Activated T-helper 17 cell treated with anti-CD3 and anti-CD28 coated beads, Interleukin-2, amount 50 U/mL, for 72 hours (primary cell): ENCODE results near the gene TFF2. TPM values are rescaled to one million over a fixed set of nuclear protein-coding genes. Genes with fewer than 3 reads are reported as not detected.

Experiments used
- ATAC-seq: fragments of 150-1000 bp; cut with Tn5 transposase; replicated peaks from 2 replicates; pipeline ENCODE4 v1.10.0; 2021; ENCODE audit warnings: mild to moderate bottlenecking, moderate library complexity
- H3K27ac Mint-ChIP-seq: one replicate; pipeline ENCODE4 v1.8.0; 2022; ENCODE audit warnings: mixed read lengths
- H3K27me3 Mint-ChIP-seq: one replicate; pipeline ENCODE4 v1.8.0; 2022; ENCODE audit warnings: mixed read lengths
- H3K36me3 Mint-ChIP-seq: one replicate; pipeline ENCODE4 v1.8.0; 2022; ENCODE audit warnings: low read depth, mild to moderate bottlenecking, mixed read lengths
- H3K4me1 Mint-ChIP-seq: one replicate; pipeline ENCODE4 v1.8.0; 2022; ENCODE audit warnings: mixed read lengths
- H3K4me3 Mint-ChIP-seq: one replicate; pipeline ENCODE4 v1.8.0; 2022; ENCODE audit warnings: mild to moderate bottlenecking, mixed read lengths
- H3K9me3 Mint-ChIP-seq: one replicate; pipeline ENCODE4 v1.8.0; 2022; ENCODE audit warnings: mixed read lengths
- total RNA-seq, 2 donors: library from RNA; stranded (reverse); gene quantifications; one replicate each; pipeline ENCODE4 v1.2.3, GENCODE V29; 2022

Gene TFF2
- total RNA-seq, 2 donors from 2014 or later: not detected

DNA sequence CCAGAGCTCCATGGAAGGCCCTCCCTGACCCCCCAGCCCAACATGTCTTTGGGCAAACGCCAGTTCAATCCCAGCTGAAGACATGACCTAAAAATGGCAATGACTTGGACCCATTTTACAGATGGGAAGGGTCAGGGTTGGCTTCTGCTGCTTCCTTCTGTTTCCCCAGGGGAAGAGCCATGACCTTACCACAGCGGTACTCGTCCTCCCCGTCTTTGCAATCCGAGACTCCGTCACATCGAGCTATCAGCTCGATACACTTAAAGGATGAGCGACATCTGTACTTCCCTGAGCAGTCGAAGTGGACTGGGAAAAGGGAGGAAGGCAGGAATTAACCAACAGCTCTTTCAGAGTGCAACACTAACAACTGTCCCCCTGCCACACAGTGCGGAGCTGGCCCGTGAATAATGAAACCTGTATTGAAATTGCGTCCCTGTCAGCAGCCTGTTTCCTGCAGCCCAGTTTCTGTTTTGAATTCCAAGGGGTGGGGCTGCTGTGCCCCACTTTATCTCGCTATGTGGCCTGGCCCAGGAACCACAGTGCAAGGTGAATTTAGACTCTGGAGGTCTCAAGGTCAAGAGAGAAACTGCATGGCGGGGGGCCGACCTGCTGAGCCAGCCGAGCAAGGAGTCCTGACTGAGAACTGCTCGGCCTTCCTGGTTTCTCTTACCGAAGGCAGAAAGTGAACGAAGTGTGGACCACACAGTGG, 38.1 kb upstream of the TFF2 start:
- Mint-ChIP-seq H3K27ac (peak overlapping the region; percentile 62), H3K36me3 (peaks cover 74% of the 10 kb centered on the region), H3K27me3 (no peaks in the 10 kb centered on the region), H3K4me1 (peaks cover 40% of the 10 kb centered on the region), H3K4me3 (peak overlapping the region; percentile 71), H3K9me3 (no peaks in the 10 kb centered on the region)
- peak; percentile 62 for ATAC-seq

GRCh38 chr21:42387843-42388340, 37.1 kb upstream of the TFF2 start:
- Mint-ChIP-seq H3K9me3 (no peaks in the 10 kb centered on the region), H3K4me3 (peak overlapping the region; percentile 71), H3K27ac (no peak overlapping the region), H3K4me1 (peaks cover 35% of the 10 kb centered on the region), H3K27me3 (no peaks in the 10 kb centered on the region), H3K36me3 (peaks cover 67% of the 10 kb centered on the region)
- no peak for ATAC-seq

GRCh38 chr21:42387164-42387563, 36.4 kb upstream of the TFF2 start:
- Mint-ChIP-seq H3K27me3 (no peaks in the 10 kb centered on the region), H3K27ac (no peak overlapping the region), H3K4me3 (peak overlapping the region; percentile 71), H3K9me3 (peaks cover 4% of the 10 kb centered on the region), H3K36me3 (peaks cover 69% of the 10 kb centered on the region), H3K4me1 (peaks cover 35% of the 10 kb centered on the region)
- ATAC-seq: no peak

- H3K4me3 Mint-ChIP-seq: no peak overlapping the region
- no peaks in the 10 kb centered on the region for H3K27me3 Mint-ChIP-seq
- ATAC-seq: no peak
- H3K9me3 Mint-ChIP-seq: peaks cover 4% of the 10 kb centered on the region
- no peak overlapping the region for H3K27ac Mint-ChIP-seq
- peaks cover 70% of the 10 kb centered on the region for H3K36me3 Mint-ChIP-seq
- peaks cover 34% of the 10 kb centered on the region for H3K4me1 Mint-ChIP-seq
Measured at GRCh38 chr21:42386034-42386591, 35.3 kb upstream of the TFF2 start.

GRCh38 chr21:42385619-42386018, 34.8 kb upstream of the TFF2 start:
- Mint-ChIP-seq H3K4me3 (no peak overlapping the region), H3K36me3 (peaks cover 66% of the 10 kb centered on the region), H3K4me1 (peaks cover 29% of the 10 kb centered on the region), H3K27ac (no peak overlapping the region), H3K27me3 (no peaks in the 10 kb centered on the region), H3K9me3 (peaks cover 4% of the 10 kb centered on the region)
- no peak for ATAC-seq

- Mint-ChIP-seq H3K4me3 (no peak overlapping the region), H3K27ac (no peak overlapping the region), H3K27me3 (no peaks in the 10 kb centered on the region), H3K4me1 (peaks cover 25% of the 10 kb centered on the region), H3K36me3 (peaks cover 61% of the 10 kb centered on the region), H3K9me3 (peaks cover 4% of the 10 kb centered on the region)
- no peak for ATAC-seq
Measured at GRCh38 chr21:42384989-42385388, 34.2 kb upstream of the TFF2 start.

DNA sequence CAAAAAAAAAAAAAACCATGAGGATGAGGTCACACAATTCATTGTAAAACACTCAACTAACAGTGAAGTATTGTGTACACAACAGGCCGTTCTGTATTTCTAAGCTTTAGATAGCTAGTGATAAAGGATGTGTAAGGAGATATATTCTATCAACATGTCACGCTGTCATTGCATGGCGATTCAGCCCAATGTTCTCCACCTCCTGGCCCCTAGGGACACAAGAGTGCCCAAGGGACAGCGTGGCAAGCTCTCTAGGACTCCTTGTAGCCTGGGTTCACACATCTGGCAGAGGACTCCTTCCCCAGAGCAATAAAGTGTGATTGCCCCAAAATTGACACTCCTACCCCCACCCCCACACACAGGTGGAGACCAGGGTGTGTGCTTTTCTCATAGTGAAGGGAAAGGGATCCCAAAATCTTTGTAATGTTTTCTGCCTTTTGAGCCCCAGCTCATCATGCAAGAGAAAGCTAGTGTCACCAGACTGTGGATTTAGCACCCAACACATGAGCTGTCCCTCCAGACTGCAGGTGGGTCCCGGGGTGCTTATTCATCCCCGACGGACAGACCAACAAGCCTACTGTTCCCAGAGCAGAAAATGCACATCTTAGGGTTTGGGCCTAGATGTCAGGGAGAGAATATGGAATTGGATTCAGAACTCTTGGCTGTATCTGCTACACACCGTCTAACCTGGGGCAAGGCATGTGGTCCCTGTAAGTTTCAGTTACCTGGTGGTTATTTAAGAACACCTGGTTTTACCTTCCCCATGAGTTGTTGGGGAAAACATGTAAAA, 33.6 kb upstream of the TFF2 start:
- peaks cover 4% of the 10 kb centered on the region for H3K9me3 Mint-ChIP-seq
- no peak overlapping the region for H3K4me3 Mint-ChIP-seq
- no peaks in the 10 kb centered on the region for H3K27me3 Mint-ChIP-seq
- H3K4me1 Mint-ChIP-seq: peaks cover 20% of the 10 kb centered on the region
- H3K36me3 Mint-ChIP-seq: peaks cover 55% of the 10 kb centered on the region
- no peak overlapping the region for H3K27ac Mint-ChIP-seq
- no peak for ATAC-seq

DNA sequence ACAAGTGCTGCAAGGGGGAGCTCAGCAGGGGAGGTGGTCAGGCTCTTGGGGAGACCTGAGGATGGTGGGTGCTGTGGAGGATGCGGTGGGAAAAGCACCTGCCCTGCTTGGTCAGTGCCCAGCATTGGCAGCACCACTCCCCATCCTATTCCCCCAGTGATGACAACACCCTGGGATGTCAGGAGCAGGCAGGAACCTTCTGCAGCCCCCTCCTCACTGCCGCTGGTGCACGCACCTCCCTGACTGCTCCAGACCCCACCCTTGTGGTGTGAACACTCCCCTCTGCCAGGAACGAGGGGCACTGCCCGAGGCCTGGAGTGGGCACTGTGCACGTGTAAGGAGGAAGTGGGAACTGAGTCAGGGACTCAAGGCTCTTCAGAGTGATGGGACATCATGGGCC, 32.5 kb upstream of the TFF2 start:
- Mint-ChIP-seq H3K4me3 (no peak overlapping the region), H3K4me1 (peaks cover 13% of the 10 kb centered on the region), H3K27ac (no peak overlapping the region), H3K36me3 (peaks cover 48% of the 10 kb centered on the region), H3K9me3 (peaks cover 4% of the 10 kb centered on the region), H3K27me3 (no peaks in the 10 kb centered on the region)
- ATAC-seq: no peak

GRCh38 chr21:42382915-42383314, 32.1 kb upstream of the TFF2 start:
- H3K27ac Mint-ChIP-seq: peak overlapping the region; percentile 19
- no peak for ATAC-seq
- H3K9me3 Mint-ChIP-seq: peaks cover 4% of the 10 kb centered on the region
- no peaks in the 10 kb centered on the region for H3K27me3 Mint-ChIP-seq
- H3K4me3 Mint-ChIP-seq: no peak overlapping the region
- H3K4me1 Mint-ChIP-seq: peaks cover 13% of the 10 kb centered on the region
- peaks cover 48% of the 10 kb centered on the region for H3K36me3 Mint-ChIP-seq

DNA sequence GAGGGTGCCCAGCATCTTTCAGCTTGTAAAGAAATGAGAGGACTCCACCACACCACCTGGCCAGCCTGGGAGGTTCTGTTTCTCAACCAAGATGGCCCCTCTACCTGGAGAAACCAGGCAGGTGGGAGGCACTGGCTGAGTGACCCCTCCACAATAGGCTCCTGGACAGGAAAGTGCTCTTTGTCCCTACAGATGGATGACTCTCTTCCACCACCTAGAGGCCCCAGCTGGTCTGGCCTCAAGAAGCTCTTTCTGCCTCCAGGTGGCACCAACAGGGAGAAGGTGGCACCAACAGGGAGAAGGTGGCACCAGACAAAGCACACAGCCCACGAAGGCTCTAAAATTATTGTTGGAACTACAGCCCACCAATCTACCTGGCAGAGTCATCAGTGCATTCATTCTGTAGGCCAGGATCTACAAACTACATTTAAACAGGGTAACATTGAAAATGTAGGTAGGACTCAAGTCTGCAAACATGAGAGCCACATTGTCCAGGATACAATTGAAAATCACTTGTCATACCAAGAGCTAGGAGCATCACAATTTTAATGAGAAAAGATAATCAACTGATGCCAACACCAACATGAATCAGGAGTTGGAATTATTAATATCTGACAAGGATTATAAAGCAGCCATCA, 30.7 kb upstream of the TFF2 start:
- H3K27ac Mint-ChIP-seq: peak overlapping the region; percentile 19
- no peak overlapping the region for H3K4me3 Mint-ChIP-seq
- H3K27me3 Mint-ChIP-seq: no peaks in the 10 kb centered on the region
- peaks cover 4% of the 10 kb centered on the region for H3K9me3 Mint-ChIP-seq
- ATAC-seq: peak; percentile 84
- no peaks in the 10 kb centered on the region for H3K4me1 Mint-ChIP-seq
- H3K36me3 Mint-ChIP-seq: peaks cover 48% of the 10 kb centered on the region

- Mint-ChIP-seq H3K36me3 (peaks cover 60% of the 10 kb centered on the region), H3K27ac (no peak overlapping the region), H3K27me3 (no peaks in the 10 kb centered on the region), H3K4me3 (no peak overlapping the region), H3K9me3 (peaks cover 4% of the 10 kb centered on the region), H3K4me1 (peaks cover 1% of the 10 kb centered on the region)
- ATAC-seq: peak; percentile 23
Measured at GRCh38 chr21:42379426-42380215, 28.8 kb upstream of the TFF2 start.

GRCh38 chr21:42378418-42378817, 27.6 kb upstream of the TFF2 start:
- Mint-ChIP-seq H3K9me3 (peaks cover 4% of the 10 kb centered on the region), H3K27ac (peak overlapping the region; percentile 75), H3K27me3 (no peaks in the 10 kb centered on the region), H3K4me1 (peaks cover 10% of the 10 kb centered on the region), H3K4me3 (no peak overlapping the region), H3K36me3 (peaks cover 68% of the 10 kb centered on the region)
- ATAC-seq: no peak

DNA sequence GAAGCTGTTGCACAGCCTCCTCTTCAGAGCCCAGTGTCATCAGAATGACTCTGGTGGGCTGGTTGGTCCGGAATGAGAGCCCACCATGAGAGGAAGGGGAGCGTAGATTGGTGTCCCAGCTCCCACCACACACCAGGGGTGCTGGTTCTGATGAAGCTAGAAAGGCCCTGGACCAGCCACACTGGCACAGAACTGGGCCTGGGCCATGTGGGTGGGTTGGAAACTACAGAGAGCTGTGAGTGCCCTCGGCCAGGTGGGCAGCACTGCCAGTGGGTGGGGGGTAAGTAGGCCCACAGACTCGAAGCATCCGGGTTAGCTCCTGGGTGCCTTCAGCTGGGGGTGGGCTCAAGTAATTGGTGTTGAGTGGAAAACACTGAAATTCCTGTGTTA, 27.2 kb upstream of the TFF2 start:
- Mint-ChIP-seq H3K27me3 (no peaks in the 10 kb centered on the region), H3K9me3 (peaks cover 4% of the 10 kb centered on the region), H3K4me1 (peaks cover 15% of the 10 kb centered on the region), H3K27ac (peak overlapping the region; percentile 75), H3K36me3 (peaks cover 73% of the 10 kb centered on the region), H3K4me3 (no peak overlapping the region)
- no peak for ATAC-seq
